HepG2 (cell line): ENCODE results near the gene FBXL13. TPM values are rescaled to one million over a fixed set of nuclear protein-coding genes. Genes with fewer than 3 reads are reported as not detected.

Experiments used
- MATR3 ChIP-seq: sonication (generic); formaldehyde crosslinking; IDR thresholded peaks from 2 replicates; pipeline ENCODE4 v1.4.0; 2020; ENCODE audit warnings: missing genetic modification reagents
- SNAPC5 ChIP-seq: sonication (generic); formaldehyde crosslinking; IDR thresholded peaks from 2 replicates; pipeline ENCODE4 v1.8.1; 2023; ENCODE audit warnings: mild to moderate bottlenecking, missing genetic modification reagents, borderline replicate concordance
- TMF1 ChIP-seq: sonication (generic); formaldehyde crosslinking; IDR thresholded peaks from 2 replicates; pipeline ENCODE4 v1.8.1; 2022; ENCODE audit warnings: low read depth, missing genetic modification reagents
- TRIM22 ChIP-seq: fragments of 450-650 bp; IDR thresholded peaks from 2 replicates; pipeline ENCODE4 v1.6.1; 2017
- ZBTB40 ChIP-seq, 2 experiments: fragments of 450-650 bp in 1 of 2; sonication (generic) in 1 of 2; formaldehyde crosslinking in 1 of 2; IDR thresholded peaks; 2 replicates each; pipeline versions ENCODE4 v1.6.1 to v1.8.0; 2016 to 2022; ENCODE audit warnings: antibody characterized with exemption in 1 of 2, mild to moderate bottlenecking in 1 of 2, missing genetic modification reagents in 1 of 2
- ZFP90 ChIP-seq: sonication (generic); formaldehyde crosslinking; IDR thresholded peaks from 2 replicates; pipeline ENCODE4 v1.8.0; 2022; ENCODE audit warnings: missing genetic modification reagents, mild to moderate bottlenecking, inconsistent platforms, borderline replicate concordance
- ZNF329 ChIP-seq: sonication (generic); formaldehyde crosslinking; IDR thresholded peaks from 2 replicates; pipeline ENCODE4 v1.9.0; 2021; ENCODE audit warnings: low read depth, mild to moderate bottlenecking, missing genetic modification reagents
- ZNF33B ChIP-seq: sonication (generic); formaldehyde crosslinking; IDR thresholded peaks from 2 replicates; pipeline ENCODE4 v1.5.1; 2020; ENCODE audit warnings: mild to moderate bottlenecking, missing genetic modification reagents
- ZNF513 ChIP-seq: sonication (generic); formaldehyde crosslinking; conservative IDR thresholded peaks from 2 replicates; pipeline ENCODE4 v1.5.0; 2020; ENCODE audit warnings: missing genetic modification reagents
- ZNF562 ChIP-seq: sonication (generic); formaldehyde crosslinking; IDR thresholded peaks from 2 replicates; pipeline ENCODE4 v1.8.0; 2022; ENCODE audit warnings: missing genetic modification reagents, borderline replicate concordance
- polyA plus RNA-seq, 8 experiments: library from polyadenylated mRNA; depleted of rRNA in 3 of 8; stranded (reverse) in 7 of 8; unstranded in 1 of 8; fragments of >200 nt; fragmentation: Illumina TruSeq in 4 of 8; extraction: Trizol in 4 of 8; gene quantifications; 2 replicates each; pipeline versions ENCODE4 v1.2.1 to v1.2.3, GENCODE V29; 2011 to 2016; ENCODE audit warnings: low read depth in 4 of 8, missing spikeins in 1 of 8, mixed read lengths in 1 of 8; ENCODE audit not compliant: insufficient read depth in 1 of 8
- total RNA-seq, 5 experiments: library from RNA; depleted of rRNA; stranded (reverse); fragments of >200 nt; fragmentation: Illumina TruSeq; extraction: Trizol; gene quantifications; 2 replicates each; pipeline ENCODE4 v1.2.3, GENCODE V29; 2016; ENCODE audit warnings: low read depth in 1 of 5

The FBXL13 gene
- total and polyA plus RNA-seq, 2 of the 13 experiments (the other 11 are each of a cell fraction or from before 2014, with no cell fraction given) = 0.24 to 0.77 TPM

- TF ChIP-seq ZNF513 (CRISPR knock-in tag) = no peak
- no peak for TF ChIP-seq ZBTB40 (IDR thresholded peaks at IDR 0.05)
- TF ChIP-seq ZBTB40 (CRISPR knock-in tag; IDR thresholded peaks at IDR 0.05) = no peak
- TF ChIP-seq TRIM22 = no peak
- TF ChIP-seq MATR3 (CRISPR knock-in tag) = no peak
- TF ChIP-seq ZNF562 (CRISPR knock-in tag) = no peak
- no peak for TF ChIP-seq SNAPC5
- no peak for TF ChIP-seq ZFP90
- no peak for TF ChIP-seq ZNF33B (CRISPR knock-in tag)
- no peak for TF ChIP-seq TMF1 (CRISPR knock-in tag)
- TF ChIP-seq ZNF329 (CRISPR knock-in tag) = no peak
- TF ChIP-seq, all 625 proteins: peak for 0
Observed at GRCh38 chr7:102823390-102824119, 251.0 kb downstream of the FBXL13 start (continued).
